Tibial nerve (tissue), 3 donors: ENCODE measurements around the gene TSTD2.

ENCODE experiments used
- CTCF ChIP-seq, 5 experiments: fragments of 200-600 bp in 3 of 5; fragments of 450-650 bp in 2 of 5; sonication (generic) in 3 of 5; IDR thresholded peaks; one replicate each; pipeline ENCODE4 v1.5.1; 2016 to 2019; ENCODE audit warnings: antibody characterized with exemption in 5 of 5, mild to moderate bottlenecking in 3 of 5, moderate library complexity in 2 of 5
- POLR2A ChIP-seq, 2 donors: fragments of 450-650 bp; IDR thresholded peaks; one replicate each; pipeline ENCODE4 v1.6.1; 2017; ENCODE audit warnings: antibody characterized with exemption in 2 of 2, mild to moderate bottlenecking in 2 of 2, moderate library complexity in 2 of 2

DNA sequence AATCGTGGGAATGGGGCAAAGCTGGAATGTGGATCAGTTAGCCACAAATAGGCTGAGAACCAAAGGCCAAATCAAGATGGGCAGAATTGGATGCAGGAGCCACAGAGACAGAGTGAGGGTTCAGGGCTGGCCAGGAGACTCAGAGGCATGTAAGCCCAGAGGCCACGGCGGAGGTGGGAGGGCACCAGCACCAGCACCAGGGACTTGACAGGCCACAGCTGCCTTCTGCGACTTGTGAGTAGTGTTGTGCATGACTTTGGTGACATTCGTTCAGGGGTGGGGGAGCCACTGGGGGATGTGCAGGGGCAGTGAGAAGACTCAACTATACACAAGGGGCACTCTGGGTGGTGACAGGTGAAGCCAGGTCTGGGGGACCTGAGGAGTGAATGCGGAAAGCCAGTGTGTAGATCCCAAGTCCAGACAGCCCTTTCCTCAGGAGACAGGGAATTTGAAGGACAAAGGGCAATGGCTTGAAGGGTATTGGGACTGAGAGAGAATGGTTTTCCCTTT lies 78.5 kb downstream of the TSTD2 start:
- TF ChIP-seq CTCF (IDR thresholded peaks at IDR 0.05) (no peak), POLR2A (IDR thresholded peaks at IDR 0.05) (no peak)
